ENCODE data around the gene RXFP2.

DNA sequence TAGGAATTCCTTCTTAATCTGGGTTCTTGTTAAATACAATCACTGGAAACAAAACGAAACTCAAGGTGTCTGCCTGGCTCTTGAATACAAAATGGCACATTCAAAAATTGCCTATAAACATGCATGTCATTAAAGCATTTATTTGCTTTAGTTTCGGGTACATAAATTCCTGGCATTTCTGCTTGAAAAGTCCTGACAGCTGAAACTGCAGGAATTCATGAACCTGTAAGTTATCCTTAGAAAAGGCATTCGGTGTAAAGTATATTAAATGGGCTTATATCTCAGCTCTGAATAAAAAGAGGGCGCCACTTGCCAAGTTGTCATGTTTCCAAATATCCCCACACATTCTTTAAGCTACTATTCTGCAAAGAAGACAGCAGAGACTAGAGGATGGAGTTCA is 32.9 kb downstream of the RXFP2 start:
- TF ChIP-seq EP300 (IDR thresholded peaks at IDR 0.05; ENCODE audit: borderline replicate concordance in 1 of 2, low read depth in 1 of 2, low read length in 1 of 2) (no peak), GABPA (IDR thresholded peaks at IDR 0.05; ENCODE audit: low read depth) (no peak), MEF2A (IDR thresholded peaks at IDR 0.05; ENCODE audit: borderline replicate concordance, low read depth) (no peak), POLR2AphosphoS5 (IDR thresholded peaks at IDR 0.05; ENCODE audit: low read depth, low read length) (no peak), NRF1 (IDR thresholded peaks at IDR 0.05; ENCODE audit: low read depth, low read length) (no peak), TAF1 (IDR thresholded peaks at IDR 0.05; ENCODE audit: borderline replicate concordance, low read depth, low read length) (no peak), RAD21 (IDR thresholded peaks at IDR 0.05; ENCODE audit: low read length) (no peak), RCOR1 (IDR thresholded peaks at IDR 0.05; ENCODE audit: low read length) (no peak), FOXM1 (IDR thresholded peaks at IDR 0.05; ENCODE audit: low read depth) (no peak)
- TF ChIP-seq, protein P1, sequence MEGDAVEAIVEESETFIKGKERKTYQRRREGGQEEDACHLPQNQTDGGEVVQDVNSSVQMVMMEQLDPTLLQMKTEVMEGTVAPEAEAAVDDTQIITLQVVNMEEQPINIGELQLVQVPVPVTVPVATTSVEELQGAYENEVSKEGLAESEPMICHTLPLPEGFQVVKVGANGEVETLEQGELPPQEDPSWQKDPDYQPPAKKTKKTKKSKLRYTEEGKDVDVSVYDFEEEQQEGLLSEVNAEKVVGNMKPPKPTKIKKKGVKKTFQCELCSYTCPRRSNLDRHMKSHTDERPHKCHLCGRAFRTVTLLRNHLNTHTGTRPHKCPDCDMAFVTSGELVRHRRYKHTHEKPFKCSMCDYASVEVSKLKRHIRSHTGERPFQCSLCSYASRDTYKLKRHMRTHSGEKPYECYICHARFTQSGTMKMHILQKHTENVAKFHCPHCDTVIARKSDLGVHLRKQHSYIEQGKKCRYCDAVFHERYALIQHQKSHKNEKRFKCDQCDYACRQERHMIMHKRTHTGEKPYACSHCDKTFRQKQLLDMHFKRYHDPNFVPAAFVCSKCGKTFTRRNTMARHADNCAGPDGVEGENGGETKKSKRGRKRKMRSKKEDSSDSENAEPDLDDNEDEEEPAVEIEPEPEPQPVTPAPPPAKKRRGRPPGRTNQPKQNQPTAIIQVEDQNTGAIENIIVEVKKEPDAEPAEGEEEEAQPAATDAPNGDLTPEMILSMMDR (IDR thresholded peaks at IDR 0.05): no peak
- TF ChIP-seq, protein P2, sequence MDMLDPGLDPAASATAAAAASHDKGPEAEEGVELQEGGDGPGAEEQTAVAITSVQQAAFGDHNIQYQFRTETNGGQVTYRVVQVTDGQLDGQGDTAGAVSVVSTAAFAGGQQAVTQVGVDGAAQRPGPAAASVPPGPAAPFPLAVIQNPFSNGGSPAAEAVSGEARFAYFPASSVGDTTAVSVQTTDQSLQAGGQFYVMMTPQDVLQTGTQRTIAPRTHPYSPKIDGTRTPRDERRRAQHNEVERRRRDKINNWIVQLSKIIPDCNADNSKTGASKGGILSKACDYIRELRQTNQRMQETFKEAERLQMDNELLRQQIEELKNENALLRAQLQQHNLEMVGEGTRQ (IDR thresholded peaks at IDR 0.05; ENCODE audit: borderline replicate concordance, low read depth, low read length): no peak
- TF ChIP-seq, protein P3, sequence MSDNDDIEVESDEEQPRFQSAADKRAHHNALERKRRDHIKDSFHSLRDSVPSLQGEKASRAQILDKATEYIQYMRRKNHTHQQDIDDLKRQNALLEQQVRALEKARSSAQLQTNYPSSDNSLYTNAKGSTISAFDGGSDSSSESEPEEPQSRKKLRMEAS (IDR thresholded peaks at IDR 0.05; ENCODE audit: low read depth): no peak

Measured in SK-N-SH (cell line).